ENCODE results near the gene SLC9A7. TPM values are rescaled to one million over a fixed set of nuclear protein-coding genes. Genes with fewer than 3 reads are reported as not detected.

Gene SLC9A7
- polyA plus RNA-seq, 4 donors, result under 0.01 to 2.8 (median 1.4) TPM

GRCh38 chrX:46551494-46552128 is 207.3 kb downstream of the SLC9A7 start:
- no peak overlapping the region for H3K4me3 ChIP-seq (ENCODE audit: low read depth in 1 of 3, low read length in 3 of 3)
- FAIRE-seq, result no peak
- H3K36me3 ChIP-seq (ENCODE audit: control insufficient read depth in 3 of 3, insufficient read depth in 2 of 3, low read depth in 1 of 3, low read length in 3 of 3), result peaks cover 0 to 5% (median 0%) of the 10 kb centered on the region in 3 donors
- H3K9me3 ChIP-seq (ENCODE audit: control insufficient read depth in 2 of 2, insufficient read depth in 1 of 2, low read depth in 1 of 2, low read length in 1 of 2), result no peaks in the 10 kb centered on the region
- H3K27ac ChIP-seq (ENCODE audit: low read depth in 1 of 3, low read length in 2 of 3), result no peak overlapping the region
- no peaks in the 10 kb centered on the region for H3K27me3 ChIP-seq (ENCODE audit: control insufficient read depth in 3 of 3, insufficient read depth in 3 of 3, low read length in 3 of 3)
- no peak for DNase-seq
- peaks cover 0 to 2% (median 0%) of the 10 kb centered on the region in 3 donors for H3K4me1 ChIP-seq (ENCODE audit: control insufficient read depth in 3 of 3, insufficient read depth in 2 of 3, low read depth in 1 of 3, low read length in 2 of 3)
- WGBS, 3 donors, result 79 to 81% (median 80%) methylated on average over 8 of the region's 8 CpGs

GRCh38 chrX:46549914-46550313 is 209.0 kb downstream of the SLC9A7 start:
- H3K36me3 ChIP-seq (ENCODE audit: control insufficient read depth in 3 of 3, insufficient read depth in 2 of 3, low read depth in 1 of 3, low read length in 3 of 3), result peaks cover 0 to 5% (median 0%) of the 10 kb centered on the region in 3 donors
- WGBS, 3 donors, result 79 to 93% (median 81%) methylated on average over 1 of the region's 1 CpG
- no peak for FAIRE-seq

More at GRCh38 chrX:46549914-46550313, 209.0 kb downstream of the SLC9A7 start:
- Histone ChIP-seq H3K27me3 (ENCODE audit: control insufficient read depth in 3 of 3, insufficient read depth in 3 of 3, low read length in 3 of 3) (no peaks in the 10 kb centered on the region), H3K9me3 (ENCODE audit: control insufficient read depth in 2 of 2, insufficient read depth in 1 of 2, low read depth in 1 of 2, low read length in 1 of 2) (no peaks in the 10 kb centered on the region), H3K4me3 (ENCODE audit: low read depth in 1 of 3, low read length in 3 of 3) (no peak overlapping the region), H3K27ac (ENCODE audit: low read depth in 1 of 3, low read length in 2 of 3) (no peak overlapping the region), H3K4me1 (ENCODE audit: control insufficient read depth in 3 of 3, insufficient read depth in 2 of 3, low read depth in 1 of 3, low read length in 2 of 3) (peaks cover 0 to 2% (median 0%) of the 10 kb centered on the region in 3 donors)
- no peak for DNase-seq

Other genes with a start within 250 kb of the SLC9A7 start
- gene ZNF674, start 213.7 kb downstream of the SLC9A7 start, polyA plus RNA-seq, result 1 to 10 TPM in 3 of 4 donors, under 1 TPM in 1; 0.89 to 3.7 (median 1.3) TPM
- 1 to 10 TPM in 2 of 4 donors, under 1 TPM in 1, not detected in 1; 0.54 to 3.8 (median 1.1) TPM for gene CHST7, start 185.4 kb downstream of the SLC9A7 start, polyA plus RNA-seq
- 10 to 100 TPM in 3 of 4 donors, 1 to 10 TPM in 1; 7.7 to 15.9 (median 11.9) TPM for gene RP2, start 77.9 kb upstream of the SLC9A7 start, polyA plus RNA-seq
- gene JADE3, start 153.3 kb upstream of the SLC9A7 start, polyA plus RNA-seq, result 10 to 100 TPM in 1 of 4 donors, 1 to 10 TPM in 3; 1.1 to 11.5 (median 2.4) TPM